Skeletal muscle tissue (tissue), 4 donors: ENCODE data around the gene PODNL1. TPM values are rescaled to one million over a fixed set of nuclear protein-coding genes. Genes with fewer than 3 reads are reported as not detected.

ENCODE experiments used
- H3K27ac ChIP-seq: one replicate; pipeline ENCODE4 v1.7.0; 2013; ENCODE audit warnings: mild to moderate bottlenecking, low read depth, low read length, inconsistent platforms
- H3K27me3 ChIP-seq, 3 donors: one replicate each; pipeline ENCODE4 v1.7.0; 2013; ENCODE audit warnings: low read length in 3 of 3; ENCODE audit not compliant: control insufficient read depth in 3 of 3, insufficient read depth in 3 of 3
- H3K36me3 ChIP-seq, 3 donors: one replicate each; pipeline ENCODE4 v1.7.0; 2013; ENCODE audit warnings: low read length in 3 of 3; ENCODE audit not compliant: control insufficient read depth in 3 of 3, insufficient read depth in 3 of 3
- H3K4me1 ChIP-seq, 3 donors: one replicate each; pipeline ENCODE4 v1.7.0; 2013; ENCODE audit warnings: low read length in 3 of 3, mild to moderate bottlenecking in 3 of 3; ENCODE audit not compliant: control insufficient read depth in 3 of 3, insufficient read depth in 3 of 3
- H3K4me3 ChIP-seq, 3 donors: one replicate each; pipeline ENCODE4 v1.7.0; 2013; ENCODE audit warnings: low read length in 3 of 3
- H3K9ac ChIP-seq, 3 donors: one replicate each; pipeline ENCODE4 v1.7.0; 2013; ENCODE audit warnings: low read length in 3 of 3, mild to moderate bottlenecking in 3 of 3, moderate library complexity in 2 of 3, low read depth in 1 of 3
- H3K9me3 ChIP-seq, 3 donors: one replicate each; pipeline ENCODE4 v1.7.0; 2013; ENCODE audit warnings: low read length in 3 of 3; ENCODE audit not compliant: control insufficient read depth in 3 of 3
- total RNA-seq: library from RNA; depleted of rRNA; stranded (reverse); fragments of >200 nt; gene quantifications from one replicate; pipeline ENCODE4 v1.2.3, GENCODE V29; 2014
- donor health status: Osteomylitis.

The PODNL1 gene
- total RNA-seq, 1 donor from 2014 or later, result not detected

DNA sequence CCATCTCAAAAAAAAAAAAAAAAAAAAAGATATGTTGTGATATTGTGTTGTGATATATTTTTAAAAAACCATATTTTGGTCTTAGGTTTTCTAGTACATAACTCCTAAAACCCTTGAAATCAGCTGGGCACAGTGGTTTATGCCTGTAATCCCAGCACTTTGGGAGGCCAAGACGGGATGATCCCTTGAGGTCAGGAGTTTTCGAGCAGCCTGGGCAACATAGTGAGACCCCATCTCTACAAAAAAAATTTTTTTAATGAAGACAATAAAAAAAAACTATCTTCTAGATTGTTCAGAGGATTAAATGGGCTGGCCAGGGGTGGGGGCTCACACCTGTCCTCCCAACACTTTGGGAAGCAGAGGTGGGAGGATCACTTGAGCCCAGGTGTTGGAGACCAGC, 12.8 kb upstream of the PODNL1 start:
- Histone ChIP-seq H3K9ac (no peak overlapping the region), H3K27ac (no peak overlapping the region), H3K36me3 (peaks cover 8 to 14% (median 12%) of the 10 kb centered on the region in 3 donors), H3K4me1 (peaks cover 9 to 24% (median 20%) of the 10 kb centered on the region in 3 donors), H3K4me3 (no peak overlapping the region), H3K27me3 (no peaks in the 10 kb centered on the region), H3K9me3 (no peaks in the 10 kb centered on the region)

DNA sequence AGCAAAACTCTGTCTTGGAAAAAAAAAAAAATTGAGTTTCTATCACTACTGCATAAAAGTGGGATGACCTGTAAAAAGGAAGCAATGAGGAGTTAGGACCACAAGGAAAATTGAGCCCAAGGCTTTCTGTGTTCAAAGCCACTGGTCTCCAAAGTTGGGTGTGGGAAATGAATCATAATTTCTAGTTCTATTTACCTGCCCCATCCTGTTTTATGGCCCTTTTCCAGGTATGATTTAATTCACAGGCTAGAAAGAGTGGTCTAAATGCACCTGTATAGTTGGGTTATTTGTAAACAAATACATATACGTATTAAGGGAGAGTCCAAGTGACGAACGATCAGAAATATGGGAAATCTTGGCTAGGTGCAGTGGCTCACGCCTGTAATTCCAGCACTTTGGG, 8.2 kb upstream of the PODNL1 start:
- Histone ChIP-seq H3K4me1 (no peaks in the 10 kb centered on the region), H3K27ac (no peak overlapping the region), H3K27me3 (no peaks in the 10 kb centered on the region), H3K36me3 (no peaks in the 10 kb centered on the region), H3K9ac (no peak overlapping the region), H3K9me3 (no peaks in the 10 kb centered on the region), H3K4me3 (no peak overlapping the region)

DNA sequence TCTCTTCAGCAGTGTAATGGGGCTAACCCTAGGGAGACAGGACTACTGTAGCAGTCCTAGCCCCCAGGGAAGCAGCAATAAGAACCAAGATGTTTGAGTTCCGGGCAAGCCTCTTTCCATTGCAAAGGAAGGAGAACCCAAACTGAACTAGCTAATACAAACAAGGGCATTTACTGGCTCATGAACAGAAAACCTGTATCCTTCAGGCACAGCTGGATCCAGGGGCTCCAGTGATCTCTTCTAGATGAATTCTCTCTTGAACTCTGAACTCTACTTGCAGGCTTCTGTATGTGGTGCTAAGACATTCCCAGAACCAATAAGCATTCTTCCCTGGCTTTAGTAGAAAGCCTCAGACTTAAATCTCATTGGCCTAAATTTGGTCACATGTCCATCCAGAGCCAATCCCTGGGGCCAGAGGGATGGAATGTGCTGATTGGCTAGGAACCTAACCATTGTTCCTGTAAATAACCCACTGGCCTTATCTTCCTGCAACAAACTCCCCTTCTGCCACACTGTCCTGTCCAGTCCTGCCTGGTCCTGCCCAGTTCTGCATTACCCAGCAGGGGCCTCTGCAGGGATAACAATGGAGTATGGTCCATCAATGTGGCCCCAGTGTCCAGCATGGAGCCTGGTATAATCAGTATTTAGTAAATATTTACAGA, 3.9 kb upstream of the PODNL1 start:
- Histone ChIP-seq H3K9me3 (no peaks in the 10 kb centered on the region), H3K4me1 (peaks cover 0 to 2% (median 0%) of the 10 kb centered on the region in 3 donors), H3K27me3 (peaks cover 4 to 7% (median 7%) of the 10 kb centered on the region in 3 donors), H3K36me3 (no peaks in the 10 kb centered on the region), H3K4me3 (no peak overlapping the region), H3K9ac (no peak overlapping the region), H3K27ac (no peak overlapping the region)

DNA sequence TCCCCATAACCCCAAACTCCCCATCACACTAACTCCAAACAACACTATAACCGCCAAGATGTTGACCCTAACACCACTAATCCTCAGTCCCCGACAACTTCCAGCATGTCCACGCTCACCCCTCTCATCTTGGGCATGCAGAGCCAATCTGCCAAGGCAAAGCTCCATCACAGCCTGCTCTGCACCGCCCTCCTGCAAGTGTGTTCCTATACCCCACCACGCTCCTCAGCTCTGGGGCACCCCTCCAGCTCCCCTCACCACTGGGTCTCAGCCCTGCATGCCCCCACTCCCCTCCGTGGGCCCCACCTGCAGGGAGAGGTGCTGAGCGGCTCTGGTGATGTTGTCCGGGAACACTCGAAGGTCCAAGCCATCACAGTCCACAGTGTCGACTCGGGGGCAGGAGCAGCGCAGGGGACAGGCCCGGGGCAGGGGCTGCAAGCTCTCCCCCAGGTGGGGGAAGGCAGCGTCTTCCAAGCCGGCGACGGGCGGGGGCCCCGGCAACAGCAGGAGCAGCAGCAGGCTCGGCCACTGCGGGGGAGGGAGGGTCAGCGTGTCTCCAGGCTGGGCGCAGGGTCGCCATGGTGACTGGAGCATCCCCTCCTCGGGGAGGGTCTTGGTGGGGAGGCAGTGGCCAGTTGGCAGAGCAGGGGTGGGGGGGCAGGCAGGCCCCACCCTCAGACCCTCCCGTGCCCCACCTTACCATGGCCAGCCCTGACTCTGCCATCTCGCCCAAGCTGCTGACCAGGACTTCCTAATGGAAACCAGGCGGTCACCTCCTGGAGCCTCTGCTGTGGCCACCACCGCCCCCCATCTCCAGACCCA, 527 bp downstream of the PODNL1 start:
- no peaks in the 10 kb centered on the region for H3K36me3 ChIP-seq
- H3K27ac ChIP-seq, result no peak overlapping the region
- peaks cover 4 to 28% (median 24%) of the 10 kb centered on the region in 3 donors for H3K27me3 ChIP-seq
- H3K4me3 ChIP-seq, result no peak overlapping the region
- H3K9me3 ChIP-seq, result no peaks in the 10 kb centered on the region
- H3K9ac ChIP-seq, result no peak overlapping the region
- H3K4me1 ChIP-seq, result peaks cover 0 to 2% (median 0%) of the 10 kb centered on the region in 3 donors

DNA sequence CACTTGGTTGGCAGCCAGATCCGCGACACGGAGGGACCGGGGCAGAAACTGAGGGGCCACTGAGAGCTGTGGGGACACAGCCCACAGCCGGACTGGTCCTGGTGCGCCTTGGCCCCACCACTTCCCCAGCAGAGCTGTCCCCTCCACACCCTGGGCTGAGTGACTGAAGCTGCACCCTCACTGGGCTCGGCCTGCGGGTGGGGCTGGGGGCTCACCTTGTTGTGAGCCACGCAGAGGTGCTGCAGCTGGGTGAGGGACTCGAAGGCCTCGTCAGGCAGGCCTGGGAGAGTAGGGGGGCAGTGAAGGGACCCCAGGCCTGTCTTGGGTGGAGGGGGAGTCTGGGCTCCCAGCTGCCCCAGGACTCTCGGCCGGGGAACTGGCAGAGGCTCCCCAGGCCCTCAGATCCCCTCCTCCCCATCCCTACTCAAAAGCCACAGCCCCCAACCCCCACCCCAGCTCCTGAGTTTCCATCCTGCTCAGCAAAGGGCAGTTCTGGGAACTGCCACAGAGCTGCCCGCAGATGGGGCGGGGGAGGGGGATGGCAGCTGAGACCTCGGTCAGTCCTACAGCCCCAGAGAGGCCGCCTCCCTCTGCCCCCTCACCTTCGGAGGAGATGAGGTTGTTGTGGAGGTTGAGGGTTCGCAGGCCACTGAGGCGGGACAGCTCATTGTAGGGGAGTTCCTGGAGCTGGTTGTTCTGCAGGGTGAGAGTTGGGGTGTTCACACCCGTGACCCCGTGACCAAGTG, 2.3 kb downstream of the PODNL1 start:
- Histone ChIP-seq H3K9ac (no peak overlapping the region), H3K27me3 (peaks cover 4 to 28% (median 24%) of the 10 kb centered on the region in 3 donors), H3K4me1 (peaks cover 0 to 2% (median 0%) of the 10 kb centered on the region in 3 donors), H3K9me3 (no peaks in the 10 kb centered on the region), H3K27ac (no peak overlapping the region), H3K36me3 (no peaks in the 10 kb centered on the region), H3K4me3 (no peak overlapping the region)

DNA sequence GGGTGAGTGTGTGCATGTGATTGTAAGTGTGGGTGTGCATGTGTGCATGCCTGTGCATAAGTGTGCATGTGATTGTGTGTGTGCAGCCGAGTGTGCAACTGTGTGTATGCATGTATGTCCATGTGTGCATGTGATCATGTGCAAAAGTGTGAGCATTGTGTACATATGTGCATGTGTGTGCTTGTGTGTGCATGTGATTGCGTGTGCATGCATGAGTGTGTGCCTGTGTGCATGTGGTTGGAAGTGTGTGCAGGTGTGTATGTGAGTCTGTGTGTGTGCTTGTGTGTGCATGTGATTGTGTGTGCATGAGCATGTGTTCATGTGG, 3.5 kb downstream of the PODNL1 start:
- peak overlapping the region in 1 of 3 donors; percentile 25 for H3K9ac ChIP-seq
- no peaks in the 10 kb centered on the region for H3K9me3 ChIP-seq
- H3K36me3 ChIP-seq, result peaks cover 0 to 2% (median 0%) of the 10 kb centered on the region in 3 donors
- no peak overlapping the region for H3K27ac ChIP-seq
- no peak overlapping the region for H3K4me3 ChIP-seq
- H3K4me1 ChIP-seq, result peaks cover 0 to 2% (median 0%) of the 10 kb centered on the region in 3 donors
- peaks cover 4 to 28% (median 24%) of the 10 kb centered on the region in 3 donors for H3K27me3 ChIP-seq

DNA sequence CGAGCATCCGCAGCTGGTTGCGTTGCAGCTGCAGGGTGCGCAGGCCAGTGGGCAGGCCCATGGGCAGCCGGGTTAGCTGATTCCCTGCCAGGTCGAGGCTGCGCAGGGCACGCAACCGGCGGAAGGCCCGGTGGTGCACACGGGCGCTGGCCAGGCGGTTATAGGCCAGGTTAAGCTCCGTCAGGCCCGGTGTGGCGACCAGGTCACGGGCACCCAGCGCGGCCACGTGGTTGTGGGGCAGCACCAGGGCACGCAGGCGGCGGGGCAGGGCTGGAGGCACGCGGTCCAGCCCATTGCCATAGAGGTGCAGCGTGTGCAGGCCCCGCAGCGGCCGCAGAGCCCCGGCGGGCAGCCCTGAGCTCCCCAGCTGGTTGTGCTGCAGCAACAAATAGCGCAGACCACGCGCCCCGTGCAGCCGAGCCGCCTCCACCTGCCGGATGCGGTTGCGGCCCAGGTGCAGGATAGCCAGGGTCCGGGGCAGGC, 5.3 kb downstream of the PODNL1 start:
- Histone ChIP-seq H3K27ac (no peak overlapping the region), H3K27me3 (peaks cover 4 to 28% (median 24%) of the 10 kb centered on the region in 3 donors), H3K4me1 (peaks cover 0 to 2% (median 0%) of the 10 kb centered on the region in 3 donors), H3K9me3 (no peaks in the 10 kb centered on the region), H3K9ac (no peak overlapping the region), H3K36me3 (peaks cover 3 to 8% (median 5%) of the 10 kb centered on the region in 3 donors), H3K4me3 (no peak overlapping the region)

DNA sequence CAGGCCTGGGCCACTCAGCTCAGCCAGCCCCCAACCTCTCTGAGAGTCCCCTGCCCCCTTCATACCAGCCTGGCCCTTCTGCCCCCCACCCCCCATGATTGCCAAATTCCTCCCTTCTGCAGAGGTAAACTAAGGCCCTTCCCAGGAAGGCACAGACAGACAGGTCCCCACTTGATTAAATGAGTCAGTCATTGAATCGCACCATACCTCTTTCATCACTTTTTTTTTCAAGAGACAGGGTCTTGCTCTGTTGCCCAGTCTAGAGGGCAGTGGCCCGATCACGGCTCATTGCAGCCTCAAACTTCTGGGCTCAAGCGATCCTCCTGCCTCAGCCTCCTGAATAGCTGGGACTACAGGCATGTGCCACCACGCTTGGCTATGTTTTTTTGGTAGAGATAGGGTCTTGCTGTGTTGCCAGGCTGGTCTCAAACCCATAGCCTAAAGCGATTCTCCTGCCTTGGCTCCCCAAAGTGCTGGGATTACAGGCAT, 6.0 kb downstream of the PODNL1 start:
- peaks cover under 1 to 21% (median 17%) of the 10 kb centered on the region in 3 donors for H3K27me3 ChIP-seq
- no peaks in the 10 kb centered on the region for H3K9me3 ChIP-seq
- peaks cover 0 to under 1% (median 0%) of the 10 kb centered on the region in 3 donors for H3K4me1 ChIP-seq
- H3K36me3 ChIP-seq, result peaks cover 5 to 9% (median 8%) of the 10 kb centered on the region in 3 donors
- H3K9ac ChIP-seq, result no peak overlapping the region
- no peak overlapping the region for H3K27ac ChIP-seq
- no peak overlapping the region for H3K4me3 ChIP-seq

DNA sequence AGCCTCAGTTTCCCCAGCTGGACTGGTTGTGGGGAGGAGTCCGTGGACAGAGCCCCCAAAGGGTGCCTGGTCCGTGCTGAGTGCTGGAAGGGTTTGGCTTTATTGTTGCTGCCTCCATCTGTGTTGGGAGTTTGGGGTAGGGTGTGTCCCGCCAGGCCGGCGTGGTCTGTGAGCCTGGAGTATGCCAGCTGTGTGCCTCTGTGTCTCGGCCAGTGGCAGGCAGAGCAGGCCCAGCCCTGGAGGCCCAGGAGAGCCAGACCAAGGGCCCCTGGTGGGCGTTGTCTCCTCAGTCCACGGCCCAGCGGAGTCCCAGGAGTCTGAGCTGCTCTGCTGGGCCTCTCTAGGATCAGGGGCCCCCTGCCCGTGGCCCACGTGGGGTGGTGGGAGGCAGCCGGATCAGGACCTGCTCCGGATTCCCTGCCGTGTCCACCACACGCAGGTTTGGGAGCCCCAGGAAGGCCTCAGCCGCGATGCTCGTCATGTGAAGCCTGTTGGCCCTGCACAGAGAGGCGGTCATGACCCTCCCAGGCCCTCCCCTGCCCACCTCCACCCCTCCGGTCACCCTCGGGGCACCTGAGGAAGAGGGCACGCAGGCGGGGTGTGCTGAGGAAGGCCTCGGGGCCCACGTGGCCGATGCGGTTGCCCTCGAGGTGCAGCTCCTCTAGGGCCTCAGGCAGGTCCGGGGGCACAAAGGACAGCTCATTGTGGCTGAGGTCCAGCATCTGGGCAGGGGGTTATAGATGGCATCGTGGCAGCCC, 6.6 kb downstream of the PODNL1 start:
- no peak overlapping the region for H3K27ac ChIP-seq
- H3K27me3 ChIP-seq, result peaks cover 0 to 21% (median 17%) of the 10 kb centered on the region in 3 donors

More for the DNA sequence above, 6.6 kb downstream of the PODNL1 start:
- no peak overlapping the region for H3K9ac ChIP-seq
- no peak overlapping the region for H3K4me3 ChIP-seq
- peaks cover 0 to 6% (median 0%) of the 10 kb centered on the region in 3 donors for H3K4me1 ChIP-seq
- H3K36me3 ChIP-seq, result peaks cover 11 to 16% (median 14%) of the 10 kb centered on the region in 3 donors
- H3K9me3 ChIP-seq, result no peaks in the 10 kb centered on the region
